Measurements from ENCODE around the gene FALEC. TPM values are rescaled to one million over a fixed set of nuclear protein-coding genes. Genes with fewer than 3 reads are reported as not detected.

Gene FALEC
- total RNA-seq, 1 experiment from 2014 or later: not detected

DNA sequence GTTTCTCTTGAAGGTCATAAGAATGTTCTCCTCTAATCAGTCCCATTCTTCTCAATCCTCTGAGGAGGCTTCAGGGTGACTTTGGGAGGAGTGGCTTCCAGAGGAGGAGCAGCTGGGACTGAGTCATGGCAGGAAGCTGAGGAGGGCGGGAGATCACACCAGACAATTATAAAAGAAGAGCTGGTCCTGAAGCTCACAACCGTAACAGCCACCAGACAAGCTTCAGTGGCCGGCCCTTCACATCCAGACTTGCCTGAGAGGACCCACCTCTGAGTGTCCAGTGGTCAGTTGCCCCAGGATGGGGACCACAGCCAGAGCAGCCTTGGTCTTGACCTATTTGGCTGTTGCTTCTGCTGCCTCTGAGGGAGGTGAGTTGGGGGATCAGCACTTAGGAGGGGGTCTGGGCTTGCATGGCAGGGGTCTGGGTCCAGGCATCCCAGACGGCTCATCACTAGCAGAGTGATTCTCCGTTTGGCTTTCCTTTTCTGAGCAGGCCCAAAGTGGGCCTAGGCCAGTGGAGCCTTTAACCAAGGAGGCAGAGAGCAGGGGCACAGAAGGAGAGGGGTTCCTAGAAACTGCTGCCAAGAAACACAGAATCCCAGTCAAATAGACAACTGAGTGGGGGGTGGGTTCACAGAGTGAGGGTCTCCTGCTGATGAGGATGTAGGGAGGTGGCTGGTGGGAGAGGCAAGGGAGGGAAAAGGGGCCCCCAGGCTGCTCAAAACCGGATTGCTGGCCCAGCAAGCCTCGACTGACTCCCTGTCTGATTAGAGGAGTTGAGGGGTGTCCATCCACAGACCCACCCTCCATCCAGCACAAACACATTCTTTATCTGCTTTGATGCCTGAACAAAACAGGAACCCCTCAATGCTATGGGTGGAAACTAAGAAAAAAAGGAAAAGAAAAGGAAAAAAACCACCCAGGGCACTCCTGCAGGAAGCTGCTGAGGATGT, 7.4 kb upstream of the FALEC start, which contains the start of gene ECM1:
Gene ECM1 (plus strand): TSS at position 198 of the 953 bp plus-strand sequence. CDS start 101 bp downstream, at position 299.
- peak; percentile 91 for DNase-seq (ENCODE audit: low read depth, low spot score)
- in situ Hi-C loops (cut with HindIII; ENCODE audit: low pct_unique_long_range_greater_than_20kb, low sequenced_read_pairs): no loop called here

DNA sequence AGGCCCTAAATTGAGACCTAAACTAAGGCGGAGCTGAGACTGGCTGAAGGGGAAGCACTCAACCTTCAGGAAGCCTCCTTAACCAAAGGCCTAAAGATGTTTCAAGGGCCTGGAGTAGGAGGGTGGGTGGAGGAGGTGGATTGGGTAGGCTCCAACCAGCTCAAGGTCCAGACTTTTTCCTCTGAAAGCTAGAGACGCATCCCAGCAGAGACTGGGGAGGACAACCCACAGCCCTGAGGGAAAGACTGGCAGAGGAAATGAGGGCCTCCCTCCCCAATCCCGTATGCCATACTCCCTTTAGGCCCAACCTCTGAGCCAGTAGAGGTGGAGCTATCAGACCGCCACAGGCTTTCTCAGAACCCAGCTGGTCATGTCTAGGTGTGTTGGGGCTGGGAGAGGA, 6.6 kb upstream of the FALEC start:
- in situ Hi-C loops (cut with HindIII; ENCODE audit: low pct_unique_long_range_greater_than_20kb, low sequenced_read_pairs): no loop called here
- no peak for DNase-seq (ENCODE audit: low read depth, low spot score)

DNA sequence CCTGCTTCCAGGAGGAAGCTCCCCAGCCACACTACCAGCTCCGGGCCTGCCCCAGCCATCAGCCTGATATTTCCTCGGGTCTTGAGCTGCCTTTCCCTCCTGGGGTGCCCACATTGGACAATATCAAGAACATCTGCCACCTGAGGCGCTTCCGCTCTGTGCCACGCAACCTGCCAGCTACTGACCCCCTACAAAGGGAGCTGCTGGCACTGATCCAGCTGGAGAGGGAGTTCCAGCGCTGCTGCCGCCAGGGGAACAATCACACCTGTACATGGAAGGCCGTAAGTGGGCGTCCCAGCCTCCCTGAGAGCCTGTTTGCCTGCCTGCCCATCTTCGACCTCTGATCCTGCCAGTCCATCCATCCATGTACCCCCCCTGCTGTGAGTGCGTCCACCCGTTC, 4.0 kb upstream of the FALEC start:
- DNase-seq (ENCODE audit: low read depth, low spot score): no peak
- in situ Hi-C loops (cut with HindIII; ENCODE audit: low pct_unique_long_range_greater_than_20kb, low sequenced_read_pairs): no loop called here

DNA sequence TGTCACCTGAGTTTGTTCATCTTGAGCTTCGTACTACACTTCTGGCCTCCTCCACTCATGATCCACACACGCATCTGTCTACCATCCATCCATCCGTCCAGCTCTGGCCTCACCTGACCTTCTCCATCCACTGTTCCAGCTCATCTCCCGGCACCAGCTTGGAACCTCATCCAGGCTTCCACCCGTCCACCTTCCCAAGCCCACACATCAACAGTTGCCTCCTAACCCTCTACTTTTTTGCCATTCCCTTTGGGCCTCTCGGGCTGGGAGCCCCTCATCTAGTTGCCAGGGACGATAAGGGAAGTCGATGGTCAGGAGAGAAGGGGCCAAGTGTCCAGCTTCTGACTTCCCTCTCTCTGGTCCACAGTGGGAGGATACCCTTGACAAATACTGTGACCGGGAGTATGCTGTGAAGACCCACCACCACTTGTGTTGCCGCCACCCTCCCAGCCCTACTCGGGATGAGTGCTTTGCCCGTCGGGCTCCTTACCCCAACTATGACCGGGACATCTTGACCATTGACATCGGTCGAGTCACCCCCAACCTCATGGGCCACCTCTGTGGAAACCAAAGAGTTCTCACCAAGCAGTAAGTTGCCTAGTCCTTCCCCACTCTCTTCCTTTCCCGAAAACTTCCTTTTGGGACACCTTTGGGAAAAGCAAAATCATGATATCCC, 3.4 kb upstream of the FALEC start:
- in situ Hi-C loops (cut with HindIII; ENCODE audit: low pct_unique_long_range_greater_than_20kb, low sequenced_read_pairs): no loop called here
- no peak for DNase-seq (ENCODE audit: low read depth, low spot score)

DNA sequence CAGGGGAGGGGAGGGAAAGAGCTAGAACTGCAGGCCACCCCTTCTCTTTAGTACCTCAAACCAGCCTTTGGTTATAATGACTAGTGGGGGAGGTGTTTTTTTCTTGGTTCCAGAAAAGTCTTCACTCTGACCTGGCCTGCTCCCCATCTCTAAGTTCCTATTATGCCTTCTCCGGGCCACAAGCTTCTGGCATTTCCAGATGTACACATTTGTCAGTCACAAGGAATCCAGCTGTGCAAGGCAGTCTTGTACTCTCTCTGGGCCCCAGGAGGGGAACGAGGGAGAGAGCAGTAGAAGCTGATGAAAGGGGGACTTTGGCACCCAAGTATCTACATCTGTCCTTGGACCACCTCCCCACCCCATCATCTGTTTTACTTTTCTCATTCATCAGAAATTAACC, 2.7 kb upstream of the FALEC start:
- DNase-seq (ENCODE audit: low read depth, low spot score): no peak
- in situ Hi-C loops (cut with HindIII; ENCODE audit: low pct_unique_long_range_greater_than_20kb, low sequenced_read_pairs): no loop called here

DNA sequence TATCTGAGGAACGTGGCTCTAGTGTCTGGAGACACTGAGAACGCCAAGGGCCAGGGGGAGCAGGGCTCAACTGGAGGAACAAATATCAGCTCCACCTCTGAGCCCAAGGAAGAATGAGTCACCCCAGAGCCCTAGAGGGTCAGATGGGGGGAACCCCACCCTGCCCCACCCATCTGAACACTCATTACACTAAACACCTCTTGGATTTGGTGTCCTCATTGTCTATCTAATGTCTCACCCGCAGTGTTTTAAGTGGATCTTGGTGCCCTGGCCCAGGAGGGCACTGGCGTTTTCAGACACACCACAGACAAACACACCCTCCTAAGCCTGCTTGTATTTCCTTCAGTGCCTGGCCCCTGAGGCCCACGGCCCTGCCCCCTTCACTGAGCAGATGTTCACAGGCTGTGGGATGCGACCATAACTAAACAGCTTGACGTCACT, 2.2 kb upstream of the FALEC start:
- no peak for DNase-seq (ENCODE audit: low read depth, low spot score)
- in situ Hi-C loops (cut with HindIII; ENCODE audit: low pct_unique_long_range_greater_than_20kb, low sequenced_read_pairs): no loop called here

DNA sequence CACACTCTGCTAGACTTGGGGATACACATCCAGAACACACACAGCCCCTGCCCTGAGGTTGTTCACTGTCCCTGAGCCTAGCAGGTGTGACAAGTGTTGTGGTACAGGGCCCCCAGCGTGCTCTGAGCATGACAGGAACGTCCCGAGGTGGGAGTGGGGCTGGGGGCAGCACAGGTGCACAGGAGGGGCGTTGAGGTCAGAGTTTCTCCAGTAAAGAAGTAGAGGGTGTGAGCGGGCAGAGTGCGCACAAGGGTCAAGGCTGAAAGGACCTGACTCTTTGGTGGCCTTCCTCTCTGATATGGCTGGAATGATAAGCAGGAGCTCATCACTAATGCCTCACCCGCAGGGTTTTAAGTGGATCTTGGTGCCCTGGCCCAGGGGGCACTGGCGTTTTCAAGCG, 1.3 kb upstream of the FALEC start:
- DNase-seq (ENCODE audit: low read depth, low spot score): no peak
- in situ Hi-C loops (cut with HindIII; ENCODE audit: low pct_unique_long_range_greater_than_20kb, low sequenced_read_pairs): no loop called here

DNA sequence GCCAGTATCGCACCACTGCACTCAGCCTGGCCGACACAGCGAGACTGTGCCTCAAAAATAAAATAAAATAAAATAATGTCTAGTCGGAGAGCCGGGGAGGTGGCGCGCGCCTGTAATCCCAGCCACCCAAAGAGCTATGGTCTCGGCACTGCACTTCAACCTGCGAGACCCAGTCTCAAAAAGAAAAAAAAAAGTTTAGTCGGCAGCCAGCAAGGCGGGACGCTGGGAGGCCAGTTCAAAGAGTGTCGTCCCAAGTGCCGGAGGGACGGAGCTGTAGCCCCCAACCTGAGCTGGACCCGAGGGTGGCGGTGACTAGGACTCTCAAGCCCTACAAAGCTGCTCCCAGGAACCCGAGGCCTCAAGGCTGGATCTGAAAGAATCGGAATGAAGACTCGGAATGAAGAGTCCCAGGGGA, 632 bp upstream of the FALEC start:
- DNase-seq (ENCODE audit: low read depth, low spot score): no peak
- in situ Hi-C loops (cut with HindIII; ENCODE audit: low pct_unique_long_range_greater_than_20kb, low sequenced_read_pairs): no loop called here

DNA sequence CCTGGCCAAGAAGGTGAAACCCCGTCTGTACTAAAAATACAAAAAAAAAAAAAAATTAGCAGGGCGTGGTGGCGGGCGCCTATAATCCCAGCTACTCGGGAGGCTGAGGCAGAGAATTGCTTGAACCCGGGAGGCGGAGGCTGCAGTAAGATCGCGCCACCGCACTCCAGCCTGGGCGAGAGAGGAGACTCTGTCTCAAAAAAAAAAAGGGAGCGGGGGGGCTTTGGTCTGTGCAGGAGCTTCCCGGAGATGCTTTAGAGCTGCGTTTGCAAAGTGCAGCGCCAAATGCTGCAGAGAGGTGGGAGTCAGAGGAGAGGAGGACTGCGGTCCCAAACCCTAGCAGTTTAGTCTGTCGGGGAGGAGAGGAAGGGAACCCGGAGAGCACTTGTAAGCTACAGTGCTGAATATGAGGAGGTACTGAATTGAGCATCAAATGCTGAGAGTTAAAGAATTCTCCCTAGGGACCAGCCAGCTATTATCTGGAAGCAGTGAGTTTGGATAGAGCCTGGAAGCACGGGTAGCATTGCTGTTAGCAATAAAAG, 569 bp downstream of the FALEC start:
- DNase-seq (ENCODE audit: low read depth, low spot score): peak; percentile 17
- in situ Hi-C loops (cut with HindIII; ENCODE audit: low pct_unique_long_range_greater_than_20kb, low sequenced_read_pairs): no loop called here

DNA sequence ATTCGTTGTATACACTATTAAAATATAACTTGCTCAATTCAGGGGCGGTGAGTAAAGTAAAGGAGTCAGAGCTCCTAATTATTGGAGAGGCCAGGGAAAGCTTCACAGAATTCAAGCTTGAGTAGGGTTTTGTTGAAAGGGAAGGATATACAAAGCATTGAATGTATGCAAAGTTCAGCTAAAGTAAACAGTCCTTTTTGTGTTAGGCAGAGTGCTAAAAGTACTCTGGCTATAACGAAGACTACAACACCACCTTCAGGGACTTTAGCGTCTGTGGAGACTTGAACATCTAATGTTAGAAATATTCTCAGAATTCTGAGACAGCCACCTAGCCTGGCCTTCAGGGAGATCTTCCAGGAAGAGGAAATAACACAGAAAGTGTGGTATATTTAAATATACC, 1.1 kb downstream of the FALEC start:
- in situ Hi-C loops (cut with HindIII; ENCODE audit: low pct_unique_long_range_greater_than_20kb, low sequenced_read_pairs): no loop called here
- DNase-seq (ENCODE audit: low read depth, low spot score): no peak

DNA sequence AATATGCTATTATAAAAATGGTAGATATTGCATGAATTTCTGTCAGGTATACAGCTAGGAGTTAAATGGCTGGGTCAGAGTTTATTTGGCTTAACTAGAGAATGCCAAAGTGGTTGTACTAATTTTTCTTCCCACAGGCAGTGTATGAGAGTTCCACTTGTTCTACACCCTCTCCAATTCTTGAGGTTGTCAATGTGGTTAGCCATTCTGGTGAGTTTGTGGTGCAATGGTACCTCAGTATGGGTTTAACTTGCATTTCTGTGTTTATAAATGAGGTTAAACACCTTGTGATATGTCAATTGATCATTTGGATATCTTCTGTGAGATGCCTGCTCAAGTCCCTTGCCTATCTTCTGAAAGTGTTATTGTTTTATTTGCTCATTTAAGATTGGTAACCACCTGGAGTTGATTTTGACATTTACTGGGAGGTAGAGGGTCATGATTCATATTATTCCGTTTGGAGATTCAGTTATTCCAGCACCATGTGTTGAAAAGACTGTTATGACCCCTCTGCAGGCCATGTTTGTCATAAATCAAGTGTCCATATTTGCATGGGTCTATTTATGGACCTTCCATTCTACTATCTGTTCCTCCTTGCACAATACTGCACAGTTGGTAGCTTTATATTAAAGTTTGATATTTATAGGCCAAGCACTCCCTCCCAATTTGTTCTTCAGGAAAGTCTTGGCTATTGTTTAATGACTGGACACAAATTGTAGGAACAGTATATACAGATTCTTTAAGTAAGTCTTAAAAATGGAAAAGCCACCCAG, 5.8 kb downstream of the FALEC start:
- no peak for DNase-seq (ENCODE audit: low read depth, low spot score)
- in situ Hi-C loops (cut with HindIII; ENCODE audit: low pct_unique_long_range_greater_than_20kb, low sequenced_read_pairs): no loop called here

DNA sequence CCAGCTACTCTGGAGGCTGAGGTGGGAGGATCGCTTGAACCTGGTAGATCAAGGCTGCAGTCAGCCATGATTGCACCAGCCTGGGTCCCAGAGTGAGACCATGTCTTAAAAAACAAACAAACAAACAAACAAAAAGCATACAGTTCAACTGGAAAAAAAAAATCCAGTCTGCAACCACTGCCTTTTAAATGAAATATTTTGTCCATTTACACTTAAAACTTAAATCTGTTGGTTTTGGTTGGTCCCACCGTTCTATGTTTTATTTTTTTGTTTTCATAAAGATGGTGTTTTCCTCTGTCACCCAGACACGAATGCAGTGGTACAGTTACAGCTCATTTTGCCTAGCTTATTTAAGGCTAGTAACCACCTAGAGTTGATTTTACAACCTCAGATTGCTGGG, 9.8 kb downstream of the FALEC start:
- DNase-seq (ENCODE audit: low read depth, low spot score): no peak
- in situ Hi-C loops (cut with HindIII; ENCODE audit: low pct_unique_long_range_greater_than_20kb, low sequenced_read_pairs): no loop called here

DNA sequence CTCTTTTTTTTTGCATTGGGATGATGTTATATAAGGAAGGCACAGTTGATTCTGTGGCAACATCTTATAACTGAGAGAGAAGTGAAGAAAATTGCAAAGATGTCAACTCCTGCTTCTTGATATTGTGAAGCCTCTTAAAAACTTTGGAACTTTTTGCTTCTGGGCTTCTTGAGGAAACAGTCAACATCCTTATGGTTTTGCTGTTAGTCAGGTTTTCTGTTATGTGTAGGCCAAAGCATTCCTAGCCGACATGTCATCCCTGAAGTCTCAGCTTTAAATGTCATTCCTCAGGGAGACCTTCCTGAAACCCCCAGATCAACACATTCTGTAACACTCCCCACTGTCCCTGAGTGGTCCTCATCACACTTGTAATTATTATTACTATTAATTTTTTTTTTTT, 12.6 kb downstream of the FALEC start:
- no peak for DNase-seq (ENCODE audit: low read depth, low spot score)
- in situ Hi-C loops (cut with HindIII; ENCODE audit: low pct_unique_long_range_greater_than_20kb, low sequenced_read_pairs): no loop called here

DNA sequence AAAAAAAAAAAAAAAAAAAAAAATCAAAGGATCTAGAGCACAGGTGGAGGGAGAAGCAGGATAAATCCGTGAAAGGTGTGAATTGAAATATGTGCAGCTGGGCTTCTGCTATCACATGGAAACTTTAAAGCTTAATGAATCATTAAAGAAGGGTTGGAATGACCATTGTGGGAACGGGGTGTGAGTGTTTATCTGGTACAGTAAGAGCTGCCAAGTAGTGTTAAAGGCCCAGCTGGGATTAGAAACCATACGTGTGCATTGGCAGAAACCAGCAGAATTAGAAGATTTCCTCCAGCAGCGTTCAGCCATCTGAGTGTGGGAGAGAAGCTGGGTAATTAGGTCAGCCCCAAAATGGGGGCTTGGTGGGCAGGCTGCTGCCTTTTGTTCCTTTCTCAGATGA, 13.5 kb downstream of the FALEC start:
- DNase-seq (ENCODE audit: low read depth, low spot score): no peak
- in situ Hi-C loops (cut with HindIII; ENCODE audit: low pct_unique_long_range_greater_than_20kb, low sequenced_read_pairs): no loop called here

DNA sequence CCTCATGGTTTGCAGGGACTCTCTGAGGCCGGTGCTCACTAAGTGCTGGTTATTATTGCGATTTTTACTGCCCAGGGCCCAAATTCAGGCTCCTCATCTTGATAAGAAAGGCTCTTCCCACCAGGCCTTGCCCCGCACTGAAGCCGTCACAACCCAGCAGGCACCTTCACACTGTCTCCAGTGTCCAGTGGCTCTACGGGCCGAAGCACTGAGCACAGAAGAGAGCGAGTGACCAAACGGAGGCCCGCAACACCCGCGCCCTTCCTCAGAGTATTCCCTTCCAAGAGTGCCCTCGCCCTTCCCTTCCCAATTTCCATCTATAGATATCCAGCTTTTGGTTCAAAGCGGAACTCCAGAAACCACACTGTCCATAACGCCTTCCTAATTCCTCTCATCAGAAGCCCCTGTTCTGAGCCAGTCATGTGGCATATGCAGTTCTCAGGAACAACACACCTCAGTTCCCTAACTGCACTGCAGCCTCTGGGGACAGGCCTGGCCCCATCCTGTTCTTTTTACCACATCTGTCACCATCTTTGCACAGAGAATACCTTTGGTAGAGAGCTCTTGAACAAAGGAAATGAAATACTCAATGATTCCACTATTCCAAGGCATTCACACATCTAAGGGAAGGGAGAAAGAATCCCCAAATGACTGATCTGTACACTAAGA, 15.1 kb downstream of the FALEC start:
- in situ Hi-C loops (cut with HindIII; ENCODE audit: low pct_unique_long_range_greater_than_20kb, low sequenced_read_pairs): no loop called here
- no peak for DNase-seq (ENCODE audit: low read depth, low spot score)

DNA sequence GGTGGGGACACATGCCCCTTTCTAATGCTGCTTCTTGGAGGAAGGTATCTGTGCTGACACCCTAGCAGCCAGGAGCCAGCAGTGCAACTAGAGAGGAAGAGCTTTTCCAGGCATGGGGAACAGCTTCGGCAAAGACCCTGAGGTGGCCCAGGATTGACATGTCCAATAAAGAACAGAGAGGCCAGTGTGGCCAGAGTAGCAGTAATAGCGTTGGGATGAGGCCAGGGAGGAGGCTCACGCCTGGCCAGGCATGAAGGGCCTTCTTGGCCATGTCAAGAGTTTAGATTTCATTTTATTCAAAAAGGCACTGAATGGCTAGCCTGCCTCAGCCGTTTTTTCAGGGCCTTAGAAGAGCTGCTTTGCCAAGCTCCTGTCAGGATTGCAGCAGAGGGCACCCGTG, 17.3 kb downstream of the FALEC start:
- in situ Hi-C loops (cut with HindIII; ENCODE audit: low pct_unique_long_range_greater_than_20kb, low sequenced_read_pairs): no loop called here

DNA sequence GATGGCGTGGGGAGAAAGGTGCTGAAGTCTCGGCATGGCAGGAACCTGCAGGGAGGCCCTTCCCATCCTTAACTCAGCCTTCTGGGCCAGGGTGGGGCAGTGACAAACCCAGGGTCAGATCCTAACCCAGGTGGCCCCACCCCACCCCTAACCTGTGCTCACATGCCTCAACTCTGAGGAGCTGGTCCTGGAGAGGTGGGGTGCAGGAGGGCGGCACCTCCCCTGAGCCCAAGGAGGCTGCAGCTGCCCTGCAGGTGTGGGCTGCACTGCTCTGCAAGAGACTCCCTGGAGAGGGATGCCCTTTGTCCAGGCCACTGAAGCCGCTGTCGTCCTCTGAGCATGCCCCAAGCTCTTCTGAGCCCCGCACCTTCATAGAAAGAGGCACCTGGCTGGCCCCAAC, 18.4 kb downstream of the FALEC start:
- DNase-seq (ENCODE audit: low read depth, low spot score): no peak
- in situ Hi-C loops (cut with HindIII; ENCODE audit: low pct_unique_long_range_greater_than_20kb, low sequenced_read_pairs): no loop called here

More for the DNA sequence above, 17.3 kb downstream of the FALEC start:
- DNase-seq (ENCODE audit: low read depth, low spot score): no peak

All from SK-MEL-5 (cell line).